Hematopoietic multipotent progenitor cell treated with erythropoietin and hydrocortisone succinate and interleukin-3 and kit ligand, for 6 days (in vitro differentiated cells): Measurements from ENCODE around the gene SLC16A11.

Experiments
- DNase-seq: peaks from one replicate; pipeline ENCODE4 v3.0.0-alpha.2; 2015

Gene SLC16A11

DNA sequence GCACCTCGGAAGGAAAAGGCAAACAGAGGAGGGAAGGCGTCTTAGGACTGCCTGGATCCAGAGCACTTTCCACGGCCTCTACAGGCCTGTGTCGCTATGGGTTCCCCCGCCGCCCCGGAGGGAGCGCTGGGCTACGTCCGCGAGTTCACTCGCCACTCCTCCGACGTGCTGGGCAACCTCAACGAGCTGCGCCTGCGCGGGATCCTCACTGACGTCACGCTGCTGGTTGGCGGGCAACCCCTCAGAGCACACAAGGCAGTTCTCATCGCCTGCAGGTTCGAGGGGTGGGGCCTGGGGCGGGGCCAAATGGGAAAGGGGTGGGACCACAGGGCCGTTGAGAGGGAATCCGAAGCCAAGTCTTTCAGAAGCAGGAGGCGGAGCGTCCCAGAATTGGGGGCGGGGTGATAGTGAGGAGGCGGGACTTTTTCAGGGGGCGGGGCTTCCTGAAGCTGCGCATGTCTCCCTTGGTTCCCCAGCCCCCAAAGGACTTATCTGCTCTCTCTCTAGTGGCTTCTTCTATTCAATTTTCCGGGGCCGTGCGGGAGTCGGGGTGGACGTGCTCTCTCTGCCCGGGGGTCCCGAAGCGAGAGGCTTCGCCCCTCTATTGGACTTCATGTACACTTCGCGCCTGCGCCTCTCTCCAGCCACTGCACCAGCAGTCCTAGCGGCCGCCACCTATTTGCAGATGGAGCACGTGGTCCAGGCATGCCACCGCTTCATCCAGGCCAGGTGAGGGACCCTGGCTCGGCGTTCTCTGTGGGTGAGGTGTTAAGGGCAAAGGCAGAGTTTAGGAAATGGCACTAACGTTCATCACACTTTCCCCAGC is 20.1 kb downstream of the SLC16A11 start:
- DNase-seq, result peak; percentile 95

DNA sequence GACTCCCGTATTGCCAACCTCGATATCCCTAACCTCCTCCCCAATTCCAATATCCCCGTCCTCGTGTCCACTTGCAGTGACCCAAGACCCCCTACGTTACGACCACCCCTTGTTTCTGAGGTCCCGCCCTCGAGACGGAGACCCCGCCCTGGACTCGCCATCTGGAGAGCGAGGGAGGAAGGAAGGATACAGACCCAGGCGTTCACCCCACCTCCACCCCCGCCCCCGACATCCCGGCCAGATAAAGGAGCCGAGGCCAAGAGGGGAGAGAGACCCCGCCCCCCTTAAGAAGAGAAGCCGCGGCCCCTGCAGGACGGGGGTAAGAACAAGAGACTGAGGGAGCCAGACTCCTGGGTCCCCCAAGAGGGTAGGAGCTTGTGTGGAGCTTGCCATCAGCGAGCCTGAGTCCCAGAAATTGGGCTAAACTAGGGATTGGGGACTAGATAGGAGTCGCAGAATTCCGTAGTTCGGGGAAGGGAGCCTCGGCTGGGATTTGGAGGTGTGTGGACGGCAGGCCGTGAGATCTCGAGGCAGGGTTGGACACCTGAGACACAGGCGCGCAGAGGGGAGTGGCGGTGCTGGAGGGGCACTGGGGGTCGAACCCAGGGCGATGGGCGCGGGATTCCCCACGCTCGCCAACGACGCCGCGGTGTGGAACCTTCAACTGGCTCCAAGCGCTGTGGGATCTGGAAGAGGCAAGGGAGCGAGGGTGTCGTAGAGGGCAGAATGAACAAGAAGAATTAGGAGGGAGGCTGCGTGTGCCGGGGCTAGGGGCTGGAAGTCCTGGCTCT is 20.9 kb downstream of the SLC16A11 start, which contains the start of gene BCL6B:
Gene BCL6B, plus strand, starts transcription at position 270 of the 791 bp plus-strand sequence. CDS start 622 bp downstream, outside the sequence.
- DNase-seq, result no peak

DNA sequence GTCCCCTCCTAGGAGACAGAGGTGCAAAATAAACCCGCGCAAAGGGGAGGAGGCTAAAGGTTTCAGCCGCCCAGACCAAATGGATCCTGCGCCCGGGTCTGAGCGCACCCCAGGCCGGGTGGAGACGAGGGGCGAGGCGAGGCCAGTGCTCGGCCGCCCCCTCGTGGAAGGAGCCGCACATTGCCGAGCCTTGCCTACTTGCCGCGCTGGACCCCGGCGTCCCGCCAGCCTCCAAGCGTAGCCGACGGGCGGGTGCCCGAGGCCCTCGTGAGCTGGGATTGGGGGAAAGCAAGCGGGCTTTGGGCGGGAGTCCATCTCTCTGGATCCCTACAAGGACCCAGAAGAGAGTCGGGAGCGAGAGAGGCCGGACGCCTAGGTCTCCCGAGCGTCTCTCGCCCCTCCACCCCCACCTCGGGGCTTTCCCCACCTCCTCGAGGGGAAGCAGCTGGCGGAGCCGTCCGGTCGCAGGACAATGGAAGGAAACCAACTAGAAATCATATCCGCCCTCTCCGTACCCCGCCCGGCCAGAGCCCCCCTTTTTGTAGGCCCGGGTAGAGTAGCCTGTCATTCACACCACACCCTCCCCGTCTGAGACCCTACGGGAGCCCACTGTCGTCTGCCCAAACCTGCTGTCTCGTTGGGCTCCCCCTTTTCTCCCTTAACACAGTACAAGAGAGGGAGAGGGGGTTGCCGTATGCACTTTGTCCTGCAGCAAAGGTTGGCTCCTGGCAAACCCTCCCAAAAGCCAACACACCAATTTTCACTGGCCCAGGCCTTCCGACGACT is 21.7 kb downstream of the SLC16A11 start:
- DNase-seq, result peak; percentile 90

DNA sequence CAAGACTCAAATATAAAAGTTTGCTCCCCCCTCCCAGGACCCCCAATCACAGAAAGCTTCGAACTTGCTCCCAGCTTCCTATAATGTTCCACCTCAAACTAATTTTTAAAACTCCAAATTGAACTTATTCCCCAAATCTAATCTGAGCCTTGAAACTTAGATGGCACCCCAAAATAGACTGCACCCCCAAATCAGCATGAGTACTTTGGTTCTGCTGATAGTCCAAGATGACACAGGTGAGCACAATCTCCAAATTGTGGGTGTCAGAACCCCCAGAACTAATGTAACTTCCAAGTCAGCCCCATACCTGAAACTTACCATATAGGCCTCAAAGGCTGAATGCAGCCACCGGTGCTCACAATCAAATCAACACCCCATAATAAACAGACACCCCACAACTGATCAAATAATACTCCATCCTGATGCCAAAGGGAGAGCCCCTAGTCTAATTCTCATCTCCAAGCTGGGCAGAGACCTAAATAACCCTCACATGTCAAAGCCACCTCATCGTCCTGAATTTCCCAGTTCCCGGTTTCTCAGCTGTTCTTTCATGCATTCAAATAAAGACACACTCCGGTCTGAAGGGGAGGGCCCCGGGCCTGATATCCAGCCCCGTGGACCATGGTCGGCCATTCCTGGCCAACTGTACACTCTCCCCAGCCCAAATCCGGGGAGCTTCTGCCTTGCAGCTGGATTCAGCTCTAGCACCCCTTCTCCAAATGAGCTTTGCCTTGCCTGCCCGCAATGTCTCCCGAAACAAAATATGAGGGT is 22.8 kb downstream of the SLC16A11 start:
- no peak for DNase-seq

DNA sequence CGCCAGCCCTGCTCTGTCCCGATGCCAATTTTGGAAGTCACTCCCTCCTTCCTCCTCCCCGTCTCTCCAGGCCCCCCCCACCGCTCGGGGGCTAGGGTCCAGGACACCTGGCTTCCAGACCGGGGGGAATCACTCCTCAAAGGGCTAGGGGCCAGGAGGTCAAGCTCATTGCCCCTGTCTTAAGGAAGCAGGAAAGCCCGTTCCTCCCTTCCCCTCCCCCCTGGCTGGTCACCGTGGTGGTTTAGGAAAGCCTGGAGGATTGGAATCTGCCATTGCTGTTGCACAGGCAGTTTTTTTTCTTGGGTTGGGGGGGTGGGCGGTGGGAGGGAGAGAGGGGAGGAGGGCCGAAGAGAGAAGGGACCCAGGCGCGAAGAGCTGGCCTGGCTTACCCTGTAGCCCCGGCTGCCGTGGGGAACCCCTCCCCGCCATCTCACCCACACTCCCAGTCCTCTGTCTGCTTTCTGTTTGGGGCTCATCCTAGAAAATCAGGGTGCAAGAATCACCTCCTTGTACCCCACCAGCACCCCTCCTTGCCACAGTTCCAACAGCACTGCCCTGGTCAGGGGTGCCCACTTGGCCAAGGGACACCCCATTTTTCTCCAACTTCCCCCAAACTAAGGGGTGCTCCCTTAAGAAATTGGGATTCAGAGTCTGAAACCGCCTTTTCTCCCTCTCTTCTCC is 23.9 kb downstream of the SLC16A11 start:
- no peak for DNase-seq

DNA sequence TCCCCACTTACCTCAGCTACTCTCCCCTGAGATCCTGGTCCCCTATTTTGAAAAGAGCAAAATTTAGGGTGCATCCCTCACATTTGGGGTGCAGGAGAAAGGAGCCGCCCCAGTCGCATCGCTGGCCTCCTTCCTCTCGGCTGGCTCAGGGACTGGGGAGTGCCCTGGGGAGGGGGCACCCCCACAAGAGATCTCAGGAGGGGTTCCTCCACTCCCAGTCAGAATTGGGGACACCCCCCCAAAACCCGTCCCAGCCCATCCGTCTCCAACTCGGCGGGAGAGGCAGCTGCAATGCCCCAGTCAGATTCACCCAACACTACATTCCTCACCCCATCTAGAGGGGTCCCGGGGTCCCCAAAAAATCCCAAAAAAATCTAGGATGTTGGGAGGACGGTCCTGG is 24.5 kb downstream of the SLC16A11 start:
- DNase-seq, result no peak

DNA sequence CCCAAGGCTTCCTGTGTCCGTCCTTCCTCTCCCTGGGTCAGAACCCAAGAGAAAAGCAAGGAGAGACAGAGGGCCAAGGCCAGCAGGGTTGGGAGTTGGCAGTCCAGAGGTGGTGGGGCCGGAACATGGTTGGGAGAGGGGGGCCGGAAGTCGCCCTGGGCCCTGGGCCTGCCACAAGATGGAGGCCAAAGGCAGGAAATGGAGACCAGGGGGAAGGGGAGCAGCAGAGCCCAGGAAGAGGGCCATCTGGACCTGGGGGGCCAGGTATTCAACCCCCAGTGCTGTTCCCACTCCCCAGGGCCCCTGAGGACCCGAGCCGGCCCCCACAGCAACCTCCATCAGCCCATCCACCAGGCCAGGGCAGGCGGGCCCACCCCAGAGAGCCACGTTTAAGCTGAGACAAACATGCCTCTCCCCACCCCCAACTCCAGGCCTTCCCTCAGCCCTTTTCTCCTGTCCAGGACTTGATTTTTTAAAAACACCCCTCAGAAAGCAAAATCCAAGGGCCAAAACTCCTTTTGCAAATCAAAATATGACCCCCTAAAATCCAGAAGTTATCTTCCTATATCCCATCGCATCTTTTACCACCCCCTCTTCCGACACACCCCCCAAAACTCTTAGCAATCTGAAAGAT is 25.4 kb downstream of the SLC16A11 start:
- no peak for DNase-seq

DNA sequence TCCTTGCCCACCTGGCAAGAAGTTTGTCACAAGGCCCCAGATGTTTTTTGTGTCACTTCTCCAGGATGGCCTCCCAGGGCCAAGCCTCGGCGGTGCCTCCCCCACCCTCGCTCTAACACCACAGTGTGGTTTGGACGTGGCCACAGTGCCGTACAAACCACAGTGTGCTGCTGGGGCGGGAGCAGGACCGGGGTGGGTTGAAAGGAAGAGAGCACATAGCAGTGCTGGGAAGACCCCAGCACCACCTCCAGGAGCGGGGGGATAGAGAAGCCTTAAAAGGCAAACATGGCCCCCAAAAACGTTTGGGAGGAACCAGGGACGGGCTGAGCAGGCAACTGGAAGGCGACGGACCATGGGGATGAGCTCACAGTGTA is 26.1 kb downstream of the SLC16A11 start:
- DNase-seq, result peak; percentile 63

DNA sequence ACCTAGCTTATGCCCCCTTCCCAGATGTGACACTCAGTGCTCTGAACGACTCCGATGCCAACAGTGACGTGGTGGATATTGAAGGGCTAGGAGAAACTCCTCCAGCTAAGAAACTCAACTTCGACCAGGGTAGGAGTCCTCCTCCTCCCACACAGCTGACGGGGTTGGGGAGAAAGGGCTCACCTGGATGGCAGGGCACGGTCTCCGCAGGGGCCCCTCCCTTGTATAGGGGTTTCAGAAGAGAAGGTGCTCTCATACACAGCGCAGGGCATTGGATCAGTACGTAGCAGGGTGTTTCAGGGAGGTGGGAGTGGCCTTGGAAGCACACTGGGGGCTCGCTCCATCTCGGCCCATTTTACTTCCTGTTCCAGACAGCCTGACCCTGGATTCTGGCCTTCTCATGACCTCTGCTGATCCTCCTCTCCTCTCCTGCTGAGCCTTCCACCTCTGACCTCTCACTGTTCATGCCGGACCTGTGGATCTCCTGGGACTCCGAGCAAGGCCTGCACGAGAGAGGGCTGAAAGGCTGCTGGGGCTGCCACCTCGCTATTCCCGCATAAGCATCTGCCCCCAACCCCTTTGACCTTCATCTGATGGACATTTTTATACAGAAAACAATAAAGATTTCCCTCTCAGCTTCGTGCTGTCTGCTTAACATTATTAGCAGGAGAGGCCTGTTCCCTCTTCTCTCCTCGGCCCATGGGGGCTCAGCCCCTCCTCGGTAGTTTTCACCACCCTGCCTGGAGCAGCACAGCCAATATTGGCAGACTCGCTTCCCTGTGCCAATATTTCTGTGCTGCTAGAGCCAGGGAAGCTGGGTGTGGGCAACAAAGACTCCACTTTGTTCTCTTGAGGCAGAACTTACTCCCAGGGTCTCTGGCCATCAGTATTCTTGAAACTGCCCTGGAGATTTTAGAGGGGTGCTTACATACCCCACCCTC is 26.7 kb downstream of the SLC16A11 start:
- DNase-seq, result no peak

DNA sequence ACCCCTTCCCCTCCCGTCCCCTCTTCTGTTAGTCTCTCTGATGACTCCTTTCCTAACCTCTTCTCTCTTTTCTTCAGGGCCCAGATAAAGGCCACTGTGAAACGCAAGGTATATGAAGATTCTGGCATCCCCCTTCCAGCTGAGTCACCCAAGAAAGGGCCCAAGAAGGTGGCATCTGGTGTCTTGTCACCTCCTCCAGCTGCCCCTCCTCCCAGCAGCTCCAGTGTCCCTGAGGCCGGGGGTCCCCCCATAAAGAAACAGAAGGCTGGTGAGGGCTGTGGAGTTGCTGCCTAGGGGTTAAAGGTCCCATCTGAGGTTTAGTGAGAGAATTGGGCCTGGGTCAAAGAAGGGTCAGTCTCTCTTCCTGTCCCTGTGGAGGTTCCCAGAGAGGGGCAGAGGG is 27.5 kb downstream of the SLC16A11 start:
- no peak for DNase-seq

DNA sequence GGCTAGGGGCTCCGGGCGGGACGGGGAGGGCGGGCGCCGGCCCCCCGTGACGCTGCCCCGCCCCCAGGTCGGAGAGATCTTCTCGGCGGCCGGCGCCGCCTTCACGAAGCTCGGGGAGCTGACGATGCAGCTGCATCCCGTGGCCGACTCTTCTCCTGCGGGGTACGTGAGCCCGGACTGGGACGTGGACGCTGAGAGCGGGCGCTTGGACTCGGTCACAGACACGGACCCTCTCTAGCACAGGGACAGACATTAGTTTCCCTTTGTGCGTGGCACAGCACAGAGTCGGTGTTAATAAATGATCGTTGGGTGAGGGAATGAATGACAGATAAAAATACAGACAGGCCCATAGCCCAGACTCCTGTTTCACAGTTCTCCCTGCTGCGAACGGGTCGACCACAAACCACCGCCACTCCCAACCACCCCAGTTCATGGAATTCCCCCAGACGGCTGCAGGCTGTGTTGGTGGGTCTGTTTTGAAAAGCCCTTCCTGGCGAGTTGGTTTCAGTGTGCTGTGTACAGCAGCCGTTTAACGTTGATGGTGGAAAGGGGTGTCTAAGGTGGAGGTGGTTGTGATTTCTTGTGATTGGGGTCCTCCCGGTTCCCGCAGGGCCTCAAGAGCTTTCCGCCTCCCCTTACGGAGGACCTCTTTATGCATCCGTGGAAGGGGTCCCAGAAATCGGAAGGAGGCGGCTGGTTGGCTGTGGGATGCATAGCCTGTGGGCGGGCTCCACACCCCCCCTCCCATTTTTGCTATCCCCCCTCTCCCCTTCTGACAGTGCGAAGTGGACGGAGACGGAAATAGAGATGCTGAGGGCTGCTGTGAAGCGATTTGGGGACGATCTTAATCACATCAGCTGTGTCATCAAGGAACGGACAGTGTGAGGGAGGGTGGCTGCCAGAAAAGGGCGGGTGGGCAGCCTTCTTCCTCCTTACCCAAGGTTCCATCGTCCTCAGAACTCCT is 28.6 kb downstream of the SLC16A11 start:
- peak; percentile 72 for DNase-seq

DNA sequence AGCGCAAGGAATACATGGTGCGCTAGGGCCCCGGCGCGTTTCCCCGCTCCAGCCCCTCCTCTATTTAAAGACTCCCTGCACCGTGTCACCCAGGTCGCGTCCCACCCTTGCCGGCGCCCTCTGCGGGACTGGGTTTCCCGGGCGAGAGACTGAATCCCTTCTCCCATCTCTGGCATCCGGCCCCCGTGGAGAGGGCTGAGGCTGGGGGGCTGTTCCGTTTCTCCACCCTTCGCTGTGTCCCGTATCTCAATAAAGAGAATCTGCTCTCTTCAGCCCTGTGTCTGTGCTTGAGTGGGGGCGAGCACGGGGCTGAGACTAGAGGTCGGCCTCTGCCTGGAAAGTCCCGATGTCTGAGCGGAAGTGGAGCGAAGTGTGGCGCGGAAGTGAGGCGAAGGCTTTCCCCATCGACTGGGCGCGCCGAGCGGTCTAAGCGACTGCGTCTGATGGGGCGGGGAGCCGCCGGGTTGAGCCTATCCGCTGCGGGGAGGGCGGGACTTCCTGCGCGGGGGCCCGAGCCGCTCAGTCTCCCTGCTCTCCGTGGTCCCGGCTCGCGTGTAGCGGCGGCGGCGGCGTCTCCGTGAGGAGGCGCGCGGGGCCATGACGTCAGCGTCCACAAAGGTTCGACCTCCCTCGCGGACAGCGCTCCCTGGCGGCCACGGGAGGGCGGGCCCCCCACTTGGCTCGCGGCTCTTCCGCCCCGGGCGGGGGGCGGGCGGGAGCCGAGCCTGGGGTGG is 29.5 kb downstream of the SLC16A11 start:
- DNase-seq, result peak; percentile 99

DNA sequence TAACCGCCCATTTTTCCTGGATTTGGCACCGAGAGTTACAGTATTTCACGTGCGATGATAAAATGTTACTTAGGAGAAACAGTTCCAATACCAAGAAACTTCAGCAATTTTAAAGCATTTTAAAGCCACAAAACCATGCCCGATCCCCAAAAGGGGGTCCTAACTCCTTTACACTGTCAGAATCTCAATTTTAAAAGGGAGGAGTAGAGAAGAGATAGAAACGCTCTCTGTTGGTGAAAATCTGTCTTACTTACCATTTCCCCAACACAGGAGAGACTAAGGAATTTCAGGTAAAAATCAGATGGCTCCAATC is 32.0 kb downstream of the SLC16A11 start:
- DNase-seq, result no peak

DNA sequence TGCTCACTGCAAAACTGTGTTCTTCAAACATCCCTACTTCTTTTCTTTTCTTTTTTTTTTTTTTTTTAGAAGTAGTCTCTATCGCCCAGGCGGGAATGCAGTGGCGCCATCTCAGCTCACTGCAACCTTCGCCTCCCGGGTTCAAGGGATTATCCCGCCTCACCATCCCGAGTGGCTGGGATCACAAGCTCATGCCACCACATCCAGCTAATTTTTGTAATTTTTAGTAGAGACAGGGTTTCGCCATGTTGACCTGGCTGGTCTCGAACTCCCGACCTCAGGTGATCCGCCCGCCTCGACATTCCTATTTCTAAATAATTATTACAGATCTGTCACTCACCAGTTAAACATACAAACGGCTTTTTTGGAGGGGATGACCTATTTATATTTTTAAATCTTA is 32.5 kb downstream of the SLC16A11 start:
- no peak for DNase-seq

DNA sequence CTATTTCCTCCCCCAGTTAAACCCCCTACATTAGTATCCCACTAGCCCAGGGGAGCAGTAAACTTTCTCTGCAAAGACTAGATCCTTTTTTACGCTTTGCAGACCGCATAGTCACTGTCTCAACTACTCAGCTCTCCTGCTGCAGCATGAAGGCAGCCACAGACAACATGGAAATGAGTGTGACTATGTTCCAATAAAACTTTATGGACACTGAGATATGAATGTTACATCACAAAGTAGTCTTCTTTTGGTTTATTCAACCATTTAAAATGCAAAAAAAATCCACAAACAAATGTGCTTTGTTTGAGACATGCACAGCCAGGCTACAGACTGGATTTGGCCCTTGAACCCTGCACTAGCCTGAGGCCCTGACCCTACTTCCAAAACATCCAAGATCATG is 33.4 kb downstream of the SLC16A11 start:
- DNase-seq, result peak; percentile 35

DNA sequence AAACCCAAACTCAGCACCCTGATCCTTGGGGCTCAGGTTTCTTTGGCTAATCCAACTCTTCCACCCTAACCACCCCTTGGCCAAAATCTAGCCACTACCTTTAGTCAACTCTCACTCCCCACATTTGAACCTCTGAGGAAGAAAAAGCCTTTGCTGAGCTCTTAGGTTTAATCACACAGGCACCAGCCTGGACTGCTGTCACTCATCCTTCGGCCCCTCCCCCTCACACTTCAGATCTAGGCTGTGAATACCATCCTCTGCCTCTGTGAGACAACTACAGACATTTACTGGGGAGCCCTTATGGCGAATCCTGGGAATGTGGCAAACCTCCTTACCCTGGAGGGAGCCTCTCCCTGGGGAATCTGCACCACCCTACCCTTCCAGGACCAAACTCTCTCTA is 36.7 kb downstream of the SLC16A11 start:
- DNase-seq, result peak; percentile 38

DNA sequence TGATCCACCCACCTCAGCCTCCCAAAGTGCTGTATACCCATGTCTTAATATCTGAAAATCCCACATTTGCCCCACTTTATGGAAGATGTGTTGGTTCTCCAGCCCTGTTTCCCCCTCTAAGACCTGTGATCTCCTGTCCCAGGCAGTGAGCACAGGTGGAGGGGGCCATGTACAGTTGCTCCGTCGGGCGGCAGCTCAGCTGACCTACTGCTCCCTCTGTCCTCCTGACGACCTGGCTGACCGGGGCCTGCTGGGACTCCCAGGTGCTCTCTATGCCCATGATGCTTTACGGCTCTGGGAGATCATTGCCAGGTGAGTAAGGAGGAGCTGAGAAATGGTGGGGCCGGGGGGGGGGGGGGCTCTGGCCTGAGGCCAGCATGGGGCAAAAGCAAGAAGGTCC is 38.2 kb downstream of the SLC16A11 start:
- no peak for DNase-seq
